HG03097 (cell line): Measurements from ENCODE around the gene COL19A1.

ENCODE experiments used
- ATAC-seq: cut with Tn5 transposase; IDR thresholded peaks from one replicate; pipeline ENCODE4 v1.9.1; 2021; ENCODE audit not compliant: unreplicated experiment, low FRiP score

The COL19A1 gene

DNA sequence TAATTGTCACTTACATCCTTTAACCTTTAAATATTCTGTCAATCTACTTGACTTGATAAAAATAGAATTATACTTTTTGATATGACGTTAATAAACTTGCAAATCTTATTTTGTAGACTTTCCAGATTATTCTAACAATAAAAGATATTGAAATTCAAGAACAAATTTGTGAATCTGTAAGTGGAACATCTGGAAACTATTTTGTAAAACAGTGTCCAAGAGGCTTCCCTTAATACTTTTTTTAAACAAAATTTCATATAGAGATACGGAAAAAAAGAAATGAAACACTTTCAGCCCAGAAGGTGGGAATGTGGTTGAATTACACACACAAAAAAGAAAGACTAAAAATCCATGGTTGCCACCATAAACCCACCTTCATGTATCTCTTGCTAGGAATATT, 174.4 kb downstream of the COL19A1 start:
- no peak for ATAC-seq

DNA sequence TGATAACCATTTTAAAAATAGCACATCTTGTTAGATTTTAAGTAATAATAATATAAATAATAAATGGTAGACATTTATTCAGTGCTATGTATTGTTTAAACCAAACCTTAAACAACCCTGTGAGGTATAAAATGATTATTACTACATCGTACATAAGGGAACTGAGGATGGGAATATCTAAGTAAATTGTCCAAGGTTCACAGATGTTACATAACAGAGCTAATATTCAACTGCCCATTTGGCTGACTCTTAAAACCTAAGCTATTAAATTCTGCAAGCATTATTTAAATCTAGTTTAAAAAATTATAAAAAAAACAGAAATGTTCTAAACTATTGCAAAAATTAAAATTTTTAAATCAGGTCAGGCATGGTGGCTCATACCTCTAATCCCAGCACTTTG, 175.1 kb downstream of the COL19A1 start:
- ATAC-seq: no peak

DNA sequence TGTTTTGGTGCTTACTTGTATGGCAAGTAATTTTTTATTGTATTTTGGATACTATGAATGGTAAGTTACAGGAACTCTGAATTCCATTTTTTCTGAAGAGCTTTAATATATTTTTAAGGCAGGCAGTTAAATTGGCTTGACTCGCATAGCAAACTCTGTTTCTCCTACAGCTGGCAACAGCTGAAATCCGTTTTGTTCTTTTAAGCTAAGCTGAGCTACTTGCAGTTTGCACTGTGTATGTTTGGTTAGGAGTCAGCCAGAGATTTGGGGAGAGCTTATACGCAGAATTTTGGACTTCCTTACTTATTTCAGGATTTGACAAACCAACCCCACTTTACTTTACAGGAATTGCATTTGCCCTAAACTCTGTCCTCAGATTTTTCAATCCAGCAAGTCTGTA, 179.1 kb downstream of the COL19A1 start:
- no peak for ATAC-seq

GRCh38 chr6:70051197-70052124, 185.1 kb downstream of the COL19A1 start:
- ATAC-seq: no peak

DNA sequence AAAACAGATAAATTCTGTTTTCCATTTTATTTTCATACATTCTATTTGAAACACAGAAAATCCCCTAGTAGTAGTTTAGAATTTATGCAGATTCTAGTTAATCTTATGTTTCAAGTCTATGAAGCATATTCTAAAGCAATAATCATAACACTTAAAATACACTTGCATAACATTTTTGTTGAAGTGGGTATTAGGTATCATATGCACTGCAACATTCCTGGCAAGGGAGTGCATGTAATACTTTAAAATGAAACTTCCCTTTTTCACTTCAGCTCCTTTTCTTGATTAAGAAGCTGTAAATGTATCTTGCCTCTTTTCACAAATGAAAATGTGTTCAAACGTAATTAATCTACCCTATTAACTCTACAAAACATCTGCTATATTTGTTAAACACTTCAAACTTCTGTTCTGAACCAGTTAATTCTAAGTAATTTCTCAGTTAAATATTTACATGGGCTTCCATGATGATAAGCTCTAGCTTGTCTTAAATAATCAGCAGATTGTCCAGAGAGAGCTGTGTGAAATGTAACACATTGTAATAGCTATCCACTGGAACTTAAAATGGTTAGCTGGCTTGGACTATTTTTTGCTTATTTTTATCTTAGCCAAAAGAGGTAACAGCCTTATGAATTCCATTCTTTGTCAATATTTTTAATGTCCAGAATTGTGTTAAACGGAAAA, 192.8 kb downstream of the COL19A1 start:
- no peak for ATAC-seq

DNA sequence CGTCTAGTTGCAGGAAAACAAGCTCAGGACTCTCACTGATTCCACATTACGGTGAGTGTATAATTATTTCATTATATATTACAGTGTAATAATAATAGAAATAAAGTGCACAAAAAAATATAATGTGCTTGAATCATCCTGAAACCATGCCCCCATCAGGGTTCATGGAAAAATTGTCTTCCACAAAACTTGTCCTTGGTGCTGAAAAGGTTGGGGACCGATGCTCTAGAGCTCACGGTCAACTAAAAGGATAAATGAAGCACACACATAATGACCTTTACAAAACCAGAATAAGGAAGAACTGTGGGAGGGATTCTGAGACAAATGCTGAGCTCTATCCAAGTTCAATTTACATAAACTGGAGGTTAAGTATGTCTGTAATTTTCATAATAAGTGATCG, 194.3 kb downstream of the COL19A1 start:
- no peak for ATAC-seq

GRCh38 chr6:70061546-70061945, 195.2 kb downstream of the COL19A1 start:
- no peak for ATAC-seq

GRCh38 chr6:70062010-70062409, 195.7 kb downstream of the COL19A1 start:
- ATAC-seq: no peak

DNA sequence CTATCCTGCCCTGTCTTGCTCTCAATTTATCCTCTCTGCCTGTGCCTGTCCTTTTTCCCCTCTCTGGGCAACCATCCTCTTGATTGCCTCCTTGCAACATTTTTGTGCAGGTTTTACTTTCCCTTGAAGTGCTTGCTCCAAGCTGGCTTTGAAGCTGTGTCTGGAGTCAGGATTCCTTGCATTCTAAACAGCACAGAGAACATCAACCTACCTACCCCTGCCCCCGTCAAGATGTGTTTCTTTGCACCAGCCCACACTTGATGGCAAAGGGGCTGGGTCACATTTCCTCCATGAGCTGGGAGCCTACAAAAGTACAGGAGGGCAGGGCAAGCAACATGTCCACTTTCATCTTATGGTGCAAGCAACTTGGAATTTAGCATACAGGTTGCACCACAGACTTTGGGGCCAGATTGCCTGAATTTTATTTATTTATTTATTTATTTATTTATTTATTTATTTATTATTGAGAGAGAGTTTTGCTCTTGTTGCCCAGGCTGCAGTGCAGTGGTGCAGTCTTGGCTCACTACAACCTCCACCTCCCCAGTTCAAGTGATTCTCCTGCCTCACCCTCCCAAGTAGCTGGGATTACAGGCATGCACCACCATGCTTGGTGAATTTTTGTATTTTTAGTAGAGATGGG, 206.3 kb downstream of the COL19A1 start:
- ATAC-seq: no peak

GRCh38 chr6:70073637-70074036, 207.3 kb downstream of the COL19A1 start:
- no peak for ATAC-seq

- no peak for ATAC-seq
These were observed 212.9 kb downstream of the COL19A1 start for GRCh38 chr6:70079241-70079640.

DNA sequence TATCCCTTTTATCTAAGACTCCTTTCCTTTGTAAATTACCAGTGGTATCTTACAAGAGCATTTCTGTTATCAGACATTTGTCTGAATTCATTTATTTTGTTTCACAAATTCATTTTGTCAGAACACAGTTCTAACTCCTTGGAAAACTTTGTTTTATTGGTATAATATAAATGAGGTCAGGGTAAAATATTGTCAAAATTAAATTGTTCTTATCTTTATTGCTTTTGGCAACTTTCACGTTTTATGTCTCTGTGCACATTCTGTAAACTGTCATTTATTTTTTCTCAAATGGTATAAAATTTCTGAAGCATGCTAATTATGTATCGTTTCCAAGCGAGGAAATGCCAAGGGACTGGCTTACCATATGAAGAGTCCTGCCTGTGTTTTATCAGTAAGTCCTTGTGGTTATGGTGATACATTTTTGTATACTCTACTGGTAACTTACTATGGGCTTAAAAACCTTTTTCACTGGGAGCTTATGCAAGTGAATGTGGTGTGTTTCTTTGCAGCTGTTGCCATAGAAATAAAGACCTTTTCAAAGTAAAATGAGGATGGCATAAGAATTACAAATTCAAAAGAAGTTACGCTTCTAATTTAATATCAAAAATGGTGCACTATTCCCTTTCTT, 214.2 kb downstream of the COL19A1 start:
- ATAC-seq: no peak

GRCh38 chr6:70082830-70083229, 216.5 kb downstream of the COL19A1 start:
- ATAC-seq: no peak

DNA sequence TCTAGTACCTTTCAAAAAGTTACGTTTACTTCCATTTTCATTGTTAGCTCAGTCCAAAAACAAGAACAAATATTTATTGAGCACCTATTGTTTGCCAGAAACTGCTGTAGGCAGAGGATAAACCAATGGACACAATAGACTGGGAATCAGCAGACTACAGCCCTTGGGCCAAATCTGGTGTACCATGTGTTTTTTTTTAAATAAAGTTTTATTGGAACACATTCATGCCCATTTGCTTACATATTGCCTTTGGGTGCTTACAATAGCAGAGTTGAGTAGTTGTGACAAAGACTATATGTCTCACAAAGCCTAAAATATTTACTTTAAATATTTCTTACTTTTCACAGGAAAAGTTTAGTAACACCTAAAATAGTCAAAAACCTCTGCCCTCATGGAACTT, 220.4 kb downstream of the COL19A1 start:
- ATAC-seq: no peak

- no peak for ATAC-seq
These were observed 227.8 kb downstream of the COL19A1 start for GRCh38 chr6:70094156-70094555.

DNA sequence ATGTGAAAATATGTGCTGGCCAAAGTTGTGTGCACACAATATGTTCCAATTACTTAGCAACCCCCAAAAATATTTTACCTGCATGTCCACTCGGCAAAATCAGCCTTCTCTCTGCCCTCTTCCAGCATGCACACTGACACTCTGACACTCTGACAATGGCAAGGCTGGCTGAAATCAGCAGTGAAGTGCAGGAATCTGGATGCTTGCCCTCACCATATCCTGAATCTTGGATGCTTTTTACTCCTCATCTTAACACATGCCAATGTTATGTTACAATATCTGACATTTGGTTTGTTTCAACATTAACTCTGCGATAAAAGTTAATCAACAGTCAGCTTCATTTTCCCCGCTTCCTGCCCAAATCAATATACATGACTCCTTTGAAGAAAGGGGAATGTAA, 233.4 kb downstream of the COL19A1 start:
- no peak for ATAC-seq

GRCh38 chr6:70103798-70104197, 237.4 kb downstream of the COL19A1 start:
- ATAC-seq: no peak

DNA sequence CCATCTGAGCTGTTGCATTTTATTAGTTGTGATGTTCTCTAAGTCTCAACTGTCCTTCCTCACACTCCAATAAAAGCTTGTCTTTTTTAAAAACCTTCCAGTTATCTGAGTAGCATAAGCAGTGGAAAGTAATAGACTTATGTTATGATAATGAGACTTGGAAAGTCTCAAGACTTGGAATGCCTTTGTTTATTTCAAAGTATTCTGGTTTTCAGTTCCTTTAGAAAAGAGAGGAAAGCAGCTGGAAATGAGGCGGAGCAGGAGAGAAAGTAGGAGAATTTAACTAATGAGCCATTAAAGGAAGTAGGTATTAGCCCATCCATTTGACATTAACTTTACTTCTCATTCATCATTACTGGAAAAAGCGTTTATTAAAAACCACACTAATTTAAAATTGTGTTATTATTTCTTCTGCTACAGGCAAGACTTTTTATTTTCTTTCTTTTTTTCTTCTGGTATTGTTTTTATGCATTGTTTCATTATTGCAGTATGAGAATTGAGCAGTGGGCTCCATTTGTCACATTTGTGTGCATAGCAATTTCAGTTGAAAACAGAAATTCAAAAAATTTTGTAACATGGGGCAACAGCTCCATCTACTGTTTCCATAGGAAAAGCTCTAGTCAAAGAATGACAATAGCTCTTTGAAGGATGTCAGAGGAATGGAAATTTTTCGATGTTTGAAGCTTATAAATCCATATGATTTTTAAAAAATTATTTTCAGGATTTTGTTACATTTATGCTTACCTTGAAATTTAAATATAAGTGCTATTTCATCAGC, 241.7 kb downstream of the COL19A1 start:
- ATAC-seq: no peak

- ATAC-seq: no peak
These were observed 244.0 kb downstream of the COL19A1 start for GRCh38 chr6:70110126-70111022.
